KOPT-K1 (cell line): Measurements from ENCODE around the gene ZDHHC14.
"Not testable (repeated sequence)": the region's sequence is repeated elsewhere in the genome, so short reads cannot be mapped to it uniquely, and the experiment has no call there.

Source experiments
- H3K27ac ChIP-seq: fragments of 200-600 bp; sonication (generic); 2 replicates; pipeline ENCODE4 v1.5.1; 2016; ENCODE audit warnings: antibody characterized with exemption, mild to moderate bottlenecking, low read depth, low read length; ENCODE audit not compliant: poor library complexity, severe bottlenecking
- H3K36me3 ChIP-seq: fragments of 200-600 bp; sonication (generic); 2 replicates; pipeline ENCODE4 v1.5.1; 2017; ENCODE audit warnings: antibody characterized with exemption, mild to moderate bottlenecking, low read length, moderate library complexity; ENCODE audit not compliant: insufficient read depth
- H3K9me3 ChIP-seq: fragments of 200-600 bp; sonication (generic); 2 replicates; pipeline ENCODE4 v1.5.1; 2017; ENCODE audit warnings: antibody characterized with exemption, low read length, mild to moderate bottlenecking; ENCODE audit not compliant: insufficient read depth, poor library complexity, severe bottlenecking

The ZDHHC14 gene

DNA sequence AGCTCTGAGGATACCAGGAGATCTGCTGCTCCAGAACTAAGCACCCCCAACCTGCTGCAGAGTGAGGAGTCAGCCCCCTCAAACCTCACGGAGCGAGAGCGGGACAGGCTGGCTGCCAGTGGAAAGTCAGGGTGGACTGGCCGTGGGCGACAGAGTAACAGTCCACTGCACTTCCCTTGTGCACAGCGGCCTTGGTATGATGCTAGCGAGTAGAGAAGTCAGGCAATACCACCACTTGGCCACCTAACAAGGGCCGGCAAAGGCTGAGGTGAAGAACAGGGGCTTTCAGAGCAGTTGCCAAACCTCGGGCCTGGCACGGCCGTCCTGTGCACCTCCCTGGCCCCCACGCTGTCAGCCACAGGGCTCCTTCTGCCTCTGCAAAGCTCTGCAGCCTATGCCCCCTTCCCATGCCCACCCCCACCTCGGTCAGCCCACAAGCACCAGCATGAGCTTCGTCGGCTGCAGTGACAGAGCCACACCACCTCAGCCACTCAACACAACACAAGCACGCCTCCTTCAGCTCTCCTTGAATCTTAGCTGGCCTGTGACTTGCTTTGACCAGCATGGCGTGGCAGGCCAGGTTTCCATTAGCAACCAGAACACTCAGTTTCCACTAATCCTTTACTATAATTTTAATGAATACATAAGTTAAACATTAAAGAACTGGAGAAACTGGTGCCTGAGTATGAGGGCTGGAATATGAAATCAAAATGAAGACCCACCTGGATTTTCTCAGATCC, 314.5 kb downstream of the ZDHHC14 start:
- no peaks in the 10 kb centered on the region for H3K36me3 ChIP-seq
- no peak overlapping the region for H3K27ac ChIP-seq
- peaks cover 8% of the 10 kb centered on the region for H3K9me3 ChIP-seq

DNA sequence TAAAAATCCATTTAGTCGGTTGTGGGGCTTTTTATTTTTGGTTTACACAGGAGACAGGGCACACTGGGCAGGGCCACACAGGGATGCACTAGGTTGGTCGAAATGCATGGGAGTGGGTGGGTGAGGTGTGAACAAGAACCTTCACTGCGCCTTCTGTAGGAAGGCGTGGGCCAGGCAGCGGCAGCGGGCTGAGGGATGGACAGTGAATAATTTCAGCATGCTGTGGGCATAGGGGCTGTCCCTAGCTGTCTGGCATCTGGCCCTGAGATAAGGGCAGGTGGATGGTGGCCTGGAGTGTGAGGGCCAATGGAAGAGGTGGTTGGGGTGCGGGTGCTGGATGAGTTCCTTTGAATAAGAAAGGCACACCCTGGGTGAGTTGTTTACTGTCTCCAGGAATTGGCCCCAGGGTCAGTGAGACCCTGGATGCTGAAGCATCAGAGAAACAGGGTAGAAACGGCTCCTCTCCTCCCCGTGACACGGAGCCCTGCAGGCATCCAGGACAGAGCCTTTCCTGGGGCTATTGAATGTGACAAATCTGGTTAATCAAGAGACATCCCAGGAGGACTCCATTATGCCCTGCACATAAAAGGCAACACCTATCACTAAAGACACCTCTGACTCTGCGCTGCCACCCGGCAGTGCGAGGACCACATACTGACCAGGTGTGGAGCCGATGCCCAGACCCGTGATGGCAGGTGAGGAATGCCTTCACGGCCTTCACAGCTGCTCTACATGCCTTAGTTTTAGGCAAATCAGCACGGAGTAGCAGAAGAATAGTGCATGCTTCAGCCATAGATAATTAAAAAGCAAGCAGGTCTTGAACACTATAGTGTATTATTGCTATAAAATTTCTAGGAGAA, 319.0 kb downstream of the ZDHHC14 start:
- Histone ChIP-seq H3K9me3 (peaks cover 8% of the 10 kb centered on the region), H3K27ac (no peak overlapping the region), H3K36me3 (no peaks in the 10 kb centered on the region)

DNA sequence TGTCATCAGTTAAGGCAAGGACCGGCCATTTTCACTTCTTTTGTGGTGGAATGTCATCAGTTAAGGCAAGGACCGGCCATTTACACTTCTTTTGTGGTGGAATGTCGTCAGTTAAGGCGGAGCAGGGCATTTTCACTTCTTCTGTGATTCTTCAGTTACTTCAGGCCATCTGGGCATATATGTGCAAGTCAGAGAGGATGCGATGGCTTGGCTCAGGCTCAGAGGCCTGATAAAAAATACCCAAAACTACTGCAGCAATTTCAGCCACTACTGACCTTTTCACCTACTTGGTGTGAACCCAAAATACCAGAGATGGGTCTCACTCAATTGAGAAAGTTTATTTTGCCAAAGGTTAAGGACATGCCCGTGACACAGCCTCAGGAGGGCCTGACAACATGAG, 325.4 kb downstream of the ZDHHC14 start:
- not testable (repeated sequence) for H3K27ac ChIP-seq, H3K9me3 ChIP-seq, H3K36me3 ChIP-seq

DNA sequence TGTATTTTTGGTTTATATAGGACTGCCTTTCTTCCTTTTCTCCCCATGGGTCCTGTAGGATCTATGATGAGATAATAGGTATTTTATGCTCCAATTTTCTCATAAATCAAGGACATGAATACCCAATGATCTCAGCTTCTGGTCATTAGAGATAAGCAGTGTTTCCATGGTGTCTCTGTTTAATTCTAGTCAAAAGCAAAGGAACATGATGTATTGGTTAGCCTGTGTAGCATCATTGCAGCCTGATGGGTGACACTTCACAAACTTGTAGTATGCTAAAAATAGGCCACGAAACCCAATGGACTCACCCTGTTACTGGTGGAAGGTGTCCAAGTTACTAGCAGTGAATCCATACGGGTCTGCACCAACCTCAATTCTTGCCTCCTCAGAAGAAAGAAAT, 325.9 kb downstream of the ZDHHC14 start:
- H3K36me3 ChIP-seq = no peaks in the 10 kb centered on the region
- H3K27ac ChIP-seq = no peak overlapping the region
- no peaks in the 10 kb centered on the region for H3K9me3 ChIP-seq

DNA sequence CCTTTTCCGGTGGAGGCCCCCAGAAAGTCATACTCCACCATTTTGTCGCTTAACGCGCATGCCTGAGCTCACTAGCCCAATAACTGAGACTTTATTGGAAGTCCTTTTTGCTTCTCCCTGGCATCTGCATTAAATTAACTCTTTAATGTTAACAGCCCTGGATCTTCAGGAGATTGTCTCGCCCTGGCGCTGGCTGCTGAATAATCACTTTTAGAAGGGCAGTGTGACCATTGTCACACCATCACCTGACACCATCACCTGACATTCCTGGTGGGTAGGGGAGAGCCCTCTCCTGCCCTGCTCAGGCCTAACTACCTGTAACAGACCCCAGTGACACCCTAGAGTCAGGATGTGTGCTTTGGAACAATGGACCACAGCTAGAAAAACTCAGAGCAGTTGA, 326.6 kb downstream of the ZDHHC14 start:
- Histone ChIP-seq H3K27ac (no peak overlapping the region), H3K9me3 (no peaks in the 10 kb centered on the region), H3K36me3 (no peaks in the 10 kb centered on the region)

DNA sequence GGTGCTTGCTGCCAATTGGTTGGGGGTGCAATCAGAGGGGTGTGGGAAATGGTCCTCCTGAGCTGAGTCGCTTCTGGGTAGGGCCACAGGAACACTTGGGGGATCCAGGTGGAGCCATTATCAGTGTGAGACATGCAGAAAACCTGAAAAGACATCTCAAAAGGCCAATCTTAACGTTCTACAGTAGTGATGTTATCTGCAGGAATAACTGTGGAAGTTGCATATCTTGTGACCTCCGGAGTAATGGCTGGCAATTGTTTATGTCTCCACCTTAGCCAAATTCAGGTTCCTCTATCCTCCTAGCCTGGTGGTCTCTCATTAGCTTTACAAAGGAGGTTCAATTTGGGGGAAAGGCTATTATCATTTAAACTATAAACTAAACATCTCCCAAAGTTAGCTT, 327.2 kb downstream of the ZDHHC14 start:
- no peak overlapping the region for H3K27ac ChIP-seq

DNA sequence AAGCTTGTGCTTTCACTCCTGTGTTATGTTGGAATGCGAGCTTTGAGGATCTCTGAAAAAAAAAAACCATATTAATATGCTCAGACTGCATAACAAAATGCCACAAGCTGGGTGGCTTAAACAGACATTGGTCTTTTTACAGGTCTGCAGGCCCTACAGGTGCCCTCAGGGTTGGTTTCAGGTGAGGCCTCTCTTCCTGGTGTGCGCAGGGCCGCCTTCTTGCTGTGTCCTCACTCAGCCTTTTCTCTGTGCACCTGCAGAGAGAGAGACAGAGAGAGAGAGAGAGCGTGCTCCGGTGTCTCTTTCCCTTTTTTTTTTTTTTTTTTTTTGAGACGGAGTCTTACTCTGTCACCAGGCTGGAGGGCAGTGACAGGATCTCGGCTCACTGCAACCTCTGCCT, 327.9 kb downstream of the ZDHHC14 start:
- Histone ChIP-seq H3K27ac (no peak overlapping the region), H3K9me3 (no peaks in the 10 kb centered on the region), H3K36me3 (no peaks in the 10 kb centered on the region)

More for the DNA sequence above, 327.2 kb downstream of the ZDHHC14 start:
- H3K36me3 ChIP-seq = no peaks in the 10 kb centered on the region
- no peaks in the 10 kb centered on the region for H3K9me3 ChIP-seq

DNA sequence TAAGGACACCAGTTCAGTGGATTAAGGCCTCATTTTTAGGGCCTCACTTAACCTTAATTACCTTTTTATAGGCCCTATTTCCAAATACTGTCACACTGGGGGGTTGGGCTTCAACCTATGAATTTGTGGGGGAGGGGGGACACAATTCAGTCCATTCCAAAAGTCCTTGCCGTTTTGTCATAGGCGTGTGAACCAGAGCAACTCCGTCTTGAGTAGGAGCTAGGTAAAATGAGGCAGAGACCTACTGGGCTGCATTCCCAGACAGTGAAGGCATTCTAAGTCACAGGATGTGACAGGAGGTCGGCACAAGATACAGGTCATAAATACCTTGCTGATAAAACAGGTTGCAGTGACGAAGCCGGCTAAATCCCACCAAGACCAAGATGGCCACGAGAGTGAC, 328.6 kb downstream of the ZDHHC14 start:
- H3K36me3 ChIP-seq = no peaks in the 10 kb centered on the region
- H3K27ac ChIP-seq = no peak overlapping the region
- no peaks in the 10 kb centered on the region for H3K9me3 ChIP-seq

DNA sequence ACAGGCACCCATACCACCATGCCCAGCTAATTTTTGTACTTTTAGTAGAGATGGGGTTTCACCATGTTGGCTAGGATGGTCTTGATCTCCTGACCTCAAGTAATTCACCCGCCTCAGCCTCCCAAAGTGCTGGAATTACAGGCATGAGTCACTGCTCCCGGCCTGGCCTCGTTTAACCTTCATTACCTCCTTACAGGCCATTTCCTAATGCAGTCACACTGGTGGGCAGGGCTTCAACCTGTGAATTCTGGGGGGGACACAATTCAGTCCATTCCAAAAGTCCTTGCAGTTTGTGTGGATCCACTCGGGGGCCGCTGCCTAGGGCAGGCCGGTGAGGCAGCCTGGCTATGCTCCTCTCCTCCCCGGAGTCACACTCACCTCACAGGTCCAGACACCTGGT, 329.6 kb downstream of the ZDHHC14 start:
- H3K9me3 ChIP-seq = no peaks in the 10 kb centered on the region
- H3K36me3 ChIP-seq = no peaks in the 10 kb centered on the region
- no peak overlapping the region for H3K27ac ChIP-seq

DNA sequence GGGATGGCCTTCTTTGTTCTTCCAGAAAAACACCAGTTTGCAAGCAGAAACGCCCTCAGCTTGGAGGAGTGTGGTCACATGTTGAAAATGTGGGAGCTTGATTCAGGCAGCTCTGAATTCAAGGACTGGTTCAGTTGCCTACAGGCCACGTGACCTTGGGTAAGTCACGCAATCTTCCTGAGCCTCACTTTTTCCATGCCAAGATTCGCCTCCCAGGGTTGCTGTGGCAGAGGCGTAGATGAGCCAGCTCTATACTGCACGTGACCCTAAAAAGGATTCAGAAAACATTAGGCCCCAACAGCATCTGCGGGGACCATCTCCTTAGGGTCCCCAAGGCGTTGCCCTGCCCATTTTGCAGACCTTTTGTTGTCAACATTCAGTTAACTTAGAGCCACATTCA, 330.1 kb downstream of the ZDHHC14 start:
- no peak overlapping the region for H3K27ac ChIP-seq
- H3K9me3 ChIP-seq = no peaks in the 10 kb centered on the region

DNA sequence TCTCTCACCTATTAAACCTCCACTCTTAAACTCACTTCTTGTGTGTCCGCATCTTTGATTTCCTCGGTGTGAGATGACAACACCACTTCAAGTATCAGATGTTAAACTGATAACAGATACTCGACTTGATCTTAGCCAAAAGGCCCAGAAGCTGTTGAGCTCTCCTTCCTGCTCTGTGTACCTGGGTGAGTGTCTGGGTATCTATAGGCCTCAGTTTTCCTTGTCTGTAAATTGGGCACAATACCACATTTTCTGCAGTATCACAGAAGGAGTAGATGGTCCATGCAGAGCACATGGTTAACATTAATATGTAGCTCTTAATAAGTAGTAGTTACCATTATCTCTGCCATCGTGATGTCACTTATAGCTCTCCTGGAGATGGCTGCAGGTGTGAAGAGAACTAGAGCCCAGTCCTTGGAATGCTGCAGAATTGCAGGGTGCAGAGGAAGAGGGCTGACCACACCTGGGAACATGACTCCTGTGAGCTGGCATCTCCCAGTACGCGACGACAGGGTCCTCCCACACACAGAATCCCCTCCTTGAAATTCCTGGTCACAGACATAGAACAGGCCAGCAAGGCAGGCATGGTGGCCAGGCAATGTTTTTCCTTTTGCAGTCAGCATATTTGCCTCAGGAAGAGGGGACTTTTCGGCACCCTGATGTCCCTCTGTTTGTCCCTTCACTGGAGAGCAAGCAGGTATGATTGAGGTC, 331.8 kb downstream of the ZDHHC14 start:
- Histone ChIP-seq H3K27ac (no peak overlapping the region), H3K9me3 (no peaks in the 10 kb centered on the region), H3K36me3 (no peaks in the 10 kb centered on the region)

More for the DNA sequence above, 330.1 kb downstream of the ZDHHC14 start:
- no peaks in the 10 kb centered on the region for H3K36me3 ChIP-seq

DNA sequence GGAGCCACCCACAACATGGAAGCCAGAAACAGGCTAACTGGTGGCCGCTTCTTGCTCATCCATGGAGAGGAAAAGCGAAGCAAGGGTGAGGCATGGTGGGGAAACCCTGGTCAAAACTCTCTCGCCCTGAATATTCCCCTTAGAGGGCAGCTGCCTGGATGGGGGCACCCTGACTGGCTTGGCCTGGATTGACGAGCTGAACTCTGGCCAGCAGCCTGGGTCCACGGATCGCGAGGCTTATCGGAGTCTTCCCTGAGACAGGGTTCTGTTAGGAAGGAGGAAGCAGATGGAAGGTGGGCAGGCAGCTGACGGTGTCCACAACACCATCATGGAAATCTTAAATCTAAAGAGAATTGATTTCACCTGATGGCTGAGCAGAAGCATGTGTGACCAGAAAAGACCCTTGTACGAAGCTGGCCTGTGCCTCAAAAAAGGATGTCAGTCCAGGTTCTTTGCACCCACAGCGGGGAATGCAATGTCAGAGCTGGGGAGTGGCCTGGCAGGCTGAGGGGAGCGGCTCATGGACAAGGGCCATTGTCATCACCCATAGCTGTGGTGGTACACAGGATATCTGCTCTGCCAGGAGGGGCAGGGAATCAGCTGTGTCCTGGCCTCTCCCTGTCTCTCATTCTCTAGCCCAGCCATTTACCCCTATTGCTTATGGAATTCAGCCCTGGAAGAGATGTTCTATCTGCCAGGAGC, 332.6 kb downstream of the ZDHHC14 start:
- Histone ChIP-seq H3K9me3 (no peaks in the 10 kb centered on the region), H3K36me3 (no peaks in the 10 kb centered on the region), H3K27ac (no peak overlapping the region)

DNA sequence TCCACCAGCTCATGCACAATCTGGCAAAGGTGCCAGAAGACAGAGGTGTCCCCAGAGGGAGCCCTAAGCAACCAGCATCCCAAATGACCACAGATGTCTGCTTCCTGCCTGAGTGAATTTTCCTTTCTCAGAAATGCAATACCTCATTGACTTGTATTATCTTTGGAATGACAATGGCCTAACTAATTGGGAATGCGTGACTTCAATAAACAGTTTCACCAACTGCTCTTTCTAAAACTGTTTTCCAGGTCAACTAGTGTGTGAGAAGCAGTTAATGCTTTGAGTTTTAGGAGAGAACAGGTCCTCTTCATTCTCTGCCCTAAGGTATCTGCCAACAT, 333.1 kb downstream of the ZDHHC14 start:
- Histone ChIP-seq H3K27ac (no peak overlapping the region), H3K9me3 (no peaks in the 10 kb centered on the region), H3K36me3 (no peaks in the 10 kb centered on the region)

DNA sequence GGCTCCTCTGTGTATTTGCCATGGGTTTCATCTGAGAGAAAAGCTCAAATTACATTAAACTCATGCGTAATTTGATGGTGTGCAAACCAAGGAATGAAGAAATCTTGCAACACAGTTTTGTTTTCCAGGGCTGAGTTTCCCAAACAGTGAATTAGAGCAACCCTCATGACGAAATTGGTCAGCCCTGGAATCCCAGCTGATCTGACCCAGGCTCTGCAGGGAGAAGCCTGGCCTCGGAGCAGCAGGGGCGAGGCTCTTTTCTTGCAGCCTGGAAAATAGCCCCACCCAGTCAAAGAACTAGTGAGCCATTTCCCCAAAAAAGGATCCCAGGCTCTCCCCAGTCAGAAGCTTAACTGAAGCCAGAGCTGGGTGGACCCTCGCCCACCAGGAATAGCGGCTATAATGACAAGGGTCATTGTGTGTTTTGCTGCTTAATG, 334.8 kb downstream of the ZDHHC14 start:
- H3K27ac ChIP-seq = no peak overlapping the region
- H3K9me3 ChIP-seq = no peaks in the 10 kb centered on the region
- H3K36me3 ChIP-seq = no peaks in the 10 kb centered on the region
